Esophagus muscularis mucosa (tissue), 4 donors: ENCODE measurements around the gene SLC13A3. TPM values are rescaled to one million over a fixed set of nuclear protein-coding genes. Genes with fewer than 3 reads are reported as not detected.

Experiments used
- DNase-seq: peaks from one replicate; pipeline ENCODE4 v3.0.0-alpha.2; 2017; ENCODE audit errors: extremely low spot score
- H3K27ac ChIP-seq, 4 donors: fragments of 200-600 bp; sonication (generic); replicated peaks in 1 of 4; 1 replicate in 3 of 4; 2 replicates in 1 of 4; pipeline ENCODE4 v1.5.1; 2016 to 2019; ENCODE audit warnings: mild to moderate bottlenecking in 1 of 4
- H3K27me3 ChIP-seq, 4 donors: fragments of 200-600 bp; sonication (generic); one replicate each; pipeline versions ENCODE4 v1.5.1 to v1.6.0; 2016 to 2019
- H3K36me3 ChIP-seq, 4 donors: fragments of 200-600 bp; sonication (generic); one replicate each; pipeline ENCODE4 v1.5.1; 2016 to 2019
- H3K4me1 ChIP-seq, 4 donors: fragments of 200-600 bp; sonication (generic); one replicate each; pipeline ENCODE4 v1.5.1; 2016 to 2019
- H3K4me3 ChIP-seq, 4 donors: fragments of 200-600 bp; sonication (generic); 1 replicate in 2 of 4; 2 replicates in 2 of 4; pipeline ENCODE4 v1.5.1; 2016 to 2019; ENCODE audit warnings: mild to moderate bottlenecking in 4 of 4, moderate library complexity in 1 of 4
- H3K9me3 ChIP-seq, 4 donors: fragments of 200-600 bp; sonication (generic); 1 replicate in 3 of 4; 2 replicates in 1 of 4; pipeline ENCODE4 v1.5.1; 2016 to 2019
- CTCF ChIP-seq, 3 experiments: fragments of 200-600 bp in 2 of 3; fragments of 450-650 bp in 1 of 3; sonication (generic) in 2 of 3; IDR thresholded peaks; one replicate each; pipeline ENCODE4 v1.5.1; 2017 to 2019; ENCODE audit warnings: antibody characterized with exemption in 3 of 3, mild to moderate bottlenecking in 2 of 3, moderate library complexity in 1 of 3
- EP300 ChIP-seq: sonication (generic); formaldehyde crosslinking; IDR thresholded peaks from one replicate; pipeline ENCODE4 v1.6.1; 2017; ENCODE audit warnings: antibody characterized with exemption
- POLR2A ChIP-seq: fragments of 450-650 bp; IDR thresholded peaks from one replicate; pipeline ENCODE4 v1.6.1; 2017; ENCODE audit warnings: antibody characterized with exemption, moderate library complexity, mild to moderate bottlenecking, low read depth
- POLR2AphosphoS5 ChIP-seq, 2 donors: sonication (generic); formaldehyde crosslinking; IDR thresholded peaks; one replicate each; pipeline ENCODE4 v1.6.1; 2017; ENCODE audit warnings: antibody characterized with exemption in 2 of 2
- WGBS: methylation state at CpG from one replicate; pipeline ENCODE4 v1.1.5; 2018; 5-methylcytosine and 5-hydroxymethylcytosine counted together
- intact Hi-C: fragments of 100-400 bp; cut with DNase I; formaldehyde crosslinking; loops from one replicate; pipeline ENCODE4 v1.15.1; 2023
- total RNA-seq, 4 donors: library from RNA; depleted of rRNA; stranded (reverse); fragments of >200 nt; gene quantifications; one replicate each; pipeline versions ENCODE4 v1.1.0 to v1.2.1, GENCODE V29; 2016

Gene SLC13A3
- total RNA-seq, 4 donors from 2014 or later = 0.42 to 0.66 (median 0.61) TPM

- Histone ChIP-seq H3K4me3 (no peak overlapping the region), H3K27me3 (no peaks in the 10 kb centered on the region), H3K9me3 (no peaks in the 10 kb centered on the region), H3K4me1 (no peaks in the 10 kb centered on the region), H3K36me3 (no peaks in the 10 kb centered on the region), H3K27ac (no peak overlapping the region)
- WGBS = 91% methylated on average over 8 of the region's 8 CpGs
- intact Hi-C loops = no loop called here
- no peak for DNase-seq
- TF ChIP-seq POLR2A = no peak
- no peak for TF ChIP-seq CTCF (IDR thresholded peaks at IDR 0.05)
- no peak for TF ChIP-seq EP300
- no peak for TF ChIP-seq POLR2AphosphoS5 (IDR thresholded peaks at IDR 0.05)
These were observed 43.3 kb downstream of the SLC13A3 start for GRCh38 chr20:46607849-46608497.

- Histone ChIP-seq H3K27ac (no peak overlapping the region), H3K4me3 (no peak overlapping the region), H3K4me1 (no peaks in the 10 kb centered on the region), H3K27me3 (no peaks in the 10 kb centered on the region), H3K9me3 (no peaks in the 10 kb centered on the region), H3K36me3 (no peaks in the 10 kb centered on the region)
- intact Hi-C loops = no loop called here
- TF ChIP-seq POLR2A = no peak
- no peak for TF ChIP-seq POLR2AphosphoS5 (IDR thresholded peaks at IDR 0.05)
- TF ChIP-seq CTCF (IDR thresholded peaks at IDR 0.05) = no peak
- TF ChIP-seq EP300 = no peak
- no peak for DNase-seq
- 95% methylated on average over 4 of the region's 4 CpGs for WGBS
These were observed 43.9 kb downstream of the SLC13A3 start for GRCh38 chr20:46607191-46607848.

- H3K4me1 ChIP-seq = no peaks in the 10 kb centered on the region
- no peaks in the 10 kb centered on the region for H3K36me3 ChIP-seq
- H3K27me3 ChIP-seq = no peaks in the 10 kb centered on the region
- intact Hi-C loops = no loop called here
- TF ChIP-seq POLR2A = no peak
- no peak for TF ChIP-seq POLR2AphosphoS5 (IDR thresholded peaks at IDR 0.05)
- no peak for TF ChIP-seq CTCF (IDR thresholded peaks at IDR 0.05)
- TF ChIP-seq EP300 = no peak
- no peaks in the 10 kb centered on the region for H3K9me3 ChIP-seq
- H3K4me3 ChIP-seq = no peak overlapping the region
- H3K27ac ChIP-seq = no peak overlapping the region
- no peak for DNase-seq
- WGBS = 90% methylated on average over 4 of the region's 4 CpGs
These were observed 44.5 kb downstream of the SLC13A3 start for GRCh38 chr20:46606817-46607190.

GRCh38 chr20:46605978-46606816, 45.1 kb downstream of the SLC13A3 start:
- TF ChIP-seq POLR2AphosphoS5 (IDR thresholded peaks at IDR 0.05) (no peak), EP300 (no peak), CTCF (IDR thresholded peaks at IDR 0.05) (no peak), POLR2A (no peak)
- Histone ChIP-seq H3K36me3 (no peaks in the 10 kb centered on the region), H3K4me1 (no peaks in the 10 kb centered on the region), H3K9me3 (no peaks in the 10 kb centered on the region), H3K27me3 (no peaks in the 10 kb centered on the region), H3K27ac (no peak overlapping the region), H3K4me3 (no peak overlapping the region)
- 88% methylated on average over 9 of the region's 9 CpGs for WGBS
- DNase-seq = no peak
- intact Hi-C loops = no loop called here
